Measurements from ENCODE around the gene SLC25A45.

DNA sequence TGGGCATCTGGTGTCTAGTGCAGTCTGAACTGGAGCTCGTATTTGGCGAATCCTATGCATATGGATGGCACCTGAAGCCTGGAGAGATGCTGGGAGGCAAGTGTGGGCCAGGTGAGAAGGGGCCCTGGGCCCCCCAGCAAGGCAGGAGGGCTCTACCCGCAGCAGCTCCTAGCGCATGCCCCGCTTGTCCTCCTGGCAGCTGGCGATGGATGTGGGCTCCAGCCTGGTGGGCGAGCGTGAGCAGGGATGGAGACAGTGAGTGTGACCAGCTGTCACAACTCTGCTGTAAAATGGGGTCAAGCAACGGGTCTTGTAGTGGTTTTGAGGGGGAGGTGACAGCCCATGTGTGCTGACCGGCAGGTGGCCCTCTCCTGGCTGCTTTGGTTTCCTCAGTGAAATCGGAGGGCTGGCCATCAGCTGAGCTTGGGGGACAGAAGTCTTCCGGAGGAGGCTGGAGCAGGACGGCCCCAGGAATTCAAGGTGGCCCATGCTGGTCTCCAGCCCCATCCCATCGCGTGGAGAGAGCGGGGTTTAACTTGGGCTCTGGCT is 16.0 kb upstream of the SLC25A45 start:
- TF ChIP-seq, protein P1, sequence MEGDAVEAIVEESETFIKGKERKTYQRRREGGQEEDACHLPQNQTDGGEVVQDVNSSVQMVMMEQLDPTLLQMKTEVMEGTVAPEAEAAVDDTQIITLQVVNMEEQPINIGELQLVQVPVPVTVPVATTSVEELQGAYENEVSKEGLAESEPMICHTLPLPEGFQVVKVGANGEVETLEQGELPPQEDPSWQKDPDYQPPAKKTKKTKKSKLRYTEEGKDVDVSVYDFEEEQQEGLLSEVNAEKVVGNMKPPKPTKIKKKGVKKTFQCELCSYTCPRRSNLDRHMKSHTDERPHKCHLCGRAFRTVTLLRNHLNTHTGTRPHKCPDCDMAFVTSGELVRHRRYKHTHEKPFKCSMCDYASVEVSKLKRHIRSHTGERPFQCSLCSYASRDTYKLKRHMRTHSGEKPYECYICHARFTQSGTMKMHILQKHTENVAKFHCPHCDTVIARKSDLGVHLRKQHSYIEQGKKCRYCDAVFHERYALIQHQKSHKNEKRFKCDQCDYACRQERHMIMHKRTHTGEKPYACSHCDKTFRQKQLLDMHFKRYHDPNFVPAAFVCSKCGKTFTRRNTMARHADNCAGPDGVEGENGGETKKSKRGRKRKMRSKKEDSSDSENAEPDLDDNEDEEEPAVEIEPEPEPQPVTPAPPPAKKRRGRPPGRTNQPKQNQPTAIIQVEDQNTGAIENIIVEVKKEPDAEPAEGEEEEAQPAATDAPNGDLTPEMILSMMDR (IDR thresholded peaks at IDR 0.05) = no peak
- TF ChIP-seq EP300 (IDR thresholded peaks at IDR 0.05) (no peak), POLR2AphosphoS5 (IDR thresholded peaks at IDR 0.05) (no peak), POLR2A (IDR thresholded peaks at IDR 0.05; ENCODE audit: low read depth) (no peak)
